Erythroblast (primary cell): ENCODE measurements around the gene AMBRA1.

Experiments used
- GATA1 ChIP-seq: IDR thresholded peaks from 2 replicates; pipeline ENCODE4 v1.6.1; 2011; ENCODE audit warnings: low read depth, mild to moderate bottlenecking, control low read depth, low read length, moderate library complexity
- POLR2A ChIP-seq: IDR thresholded peaks from 2 replicates; pipeline ENCODE4 v1.6.1; 2011; ENCODE audit warnings: mild to moderate bottlenecking, low read length

- TF ChIP-seq POLR2A (no peak), GATA1 (no peak)
Measured at GRCh38 chr11:46352063-46352841, 241.6 kb downstream of the AMBRA1 start.
